GM12801 (cell line): ENCODE results near the gene CNP.

Experiments used
- CTCF ChIP-seq: IDR thresholded peaks from one replicate; pipeline ENCODE4 v1.5.1; 2011; ENCODE audit warnings: control low read depth; ENCODE audit not compliant: insufficient read length; ENCODE audit errors: extremely low read depth

The CNP gene

GRCh38 chr17:41988418-41988817, 21.8 kb downstream of the CNP start:
- no peak for TF ChIP-seq CTCF

- TF ChIP-seq CTCF = no peak
Observed at GRCh38 chr17:41989702-41990419, 23.3 kb downstream of the CNP start.

GRCh38 chr17:41992576-41992975, 26.0 kb downstream of the CNP start:
- no peak for TF ChIP-seq CTCF

GRCh38 chr17:41996855-41997164, 30.2 kb downstream of the CNP start:
- no peak for TF ChIP-seq CTCF

GRCh38 chr17:41998497-41998896, 31.9 kb downstream of the CNP start:
- no peak for TF ChIP-seq CTCF

- TF ChIP-seq CTCF = no peak
Observed at GRCh38 chr17:42000413-42001133, 34.0 kb downstream of the CNP start.

- no peak for TF ChIP-seq CTCF
Observed at GRCh38 chr17:42001729-42002128, 35.1 kb downstream of the CNP start.
